Tibial nerve (tissue), 3 donors: Measurements from ENCODE around the gene CYP4V2.

Experiments
- POLR2A ChIP-seq, 2 donors: fragments of 450-650 bp; IDR thresholded peaks; one replicate each; pipeline ENCODE4 v1.6.1; 2017; ENCODE audit warnings: antibody characterized with exemption in 2 of 2, mild to moderate bottlenecking in 2 of 2, moderate library complexity in 2 of 2
- TF ChIP-seq, protein P1 (sequence below), 5 experiments: fragments of 200-600 bp in 3 of 5; fragments of 450-650 bp in 2 of 5; sonication (generic) in 3 of 5; IDR thresholded peaks; one replicate each; pipeline ENCODE4 v1.5.1; 2016 to 2019; ENCODE audit warnings: antibody characterized with exemption in 5 of 5, mild to moderate bottlenecking in 3 of 5, moderate library complexity in 2 of 5

DNA sequence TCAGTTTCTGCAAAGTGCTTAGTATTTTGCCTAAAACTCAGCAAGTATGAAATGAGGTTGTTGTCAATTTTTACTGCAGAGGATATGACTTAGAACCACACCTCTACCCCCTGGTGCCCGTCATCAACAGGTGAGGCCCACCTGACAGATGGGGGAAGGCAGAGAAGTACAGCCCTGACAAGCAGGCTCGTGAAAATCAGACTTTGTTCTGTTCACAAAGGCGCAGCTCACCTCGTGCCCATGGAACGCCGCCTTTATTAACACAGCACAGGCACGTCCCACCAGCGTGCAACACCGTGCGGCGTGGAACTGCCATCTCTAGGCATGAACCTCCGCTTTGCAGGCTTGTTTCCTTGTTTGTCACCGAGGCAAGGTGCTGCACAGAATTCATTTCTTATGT lies 13.3 kb downstream of the CYP4V2 start:
- TF ChIP-seq, protein P1, sequence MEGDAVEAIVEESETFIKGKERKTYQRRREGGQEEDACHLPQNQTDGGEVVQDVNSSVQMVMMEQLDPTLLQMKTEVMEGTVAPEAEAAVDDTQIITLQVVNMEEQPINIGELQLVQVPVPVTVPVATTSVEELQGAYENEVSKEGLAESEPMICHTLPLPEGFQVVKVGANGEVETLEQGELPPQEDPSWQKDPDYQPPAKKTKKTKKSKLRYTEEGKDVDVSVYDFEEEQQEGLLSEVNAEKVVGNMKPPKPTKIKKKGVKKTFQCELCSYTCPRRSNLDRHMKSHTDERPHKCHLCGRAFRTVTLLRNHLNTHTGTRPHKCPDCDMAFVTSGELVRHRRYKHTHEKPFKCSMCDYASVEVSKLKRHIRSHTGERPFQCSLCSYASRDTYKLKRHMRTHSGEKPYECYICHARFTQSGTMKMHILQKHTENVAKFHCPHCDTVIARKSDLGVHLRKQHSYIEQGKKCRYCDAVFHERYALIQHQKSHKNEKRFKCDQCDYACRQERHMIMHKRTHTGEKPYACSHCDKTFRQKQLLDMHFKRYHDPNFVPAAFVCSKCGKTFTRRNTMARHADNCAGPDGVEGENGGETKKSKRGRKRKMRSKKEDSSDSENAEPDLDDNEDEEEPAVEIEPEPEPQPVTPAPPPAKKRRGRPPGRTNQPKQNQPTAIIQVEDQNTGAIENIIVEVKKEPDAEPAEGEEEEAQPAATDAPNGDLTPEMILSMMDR (IDR thresholded peaks at IDR 0.05), result no peak
- TF ChIP-seq POLR2A (IDR thresholded peaks at IDR 0.05), result no peak
